HepG2 (cell line): Measurements from ENCODE around the gene LAMA5. TPM values are rescaled to one million over a fixed set of nuclear protein-coding genes. Genes with fewer than 3 reads are reported as not detected.

ENCODE experiments used
- ATF1 ChIP-seq: IDR thresholded peaks from 2 replicates; pipeline ENCODE4 v1.6.1; 2016; ENCODE audit warnings: mild to moderate bottlenecking, control low read depth
- BRF2 ChIP-seq: sonication (generic); formaldehyde crosslinking; IDR thresholded peaks from 2 replicates; pipeline ENCODE4 v1.8.1; 2022; ENCODE audit warnings: mild to moderate bottlenecking, missing genetic modification reagents
- E2F5 ChIP-seq: sonication (generic); formaldehyde crosslinking; conservative IDR thresholded peaks from 2 replicates; pipeline ENCODE4 v1.4.0; 2020; ENCODE audit warnings: missing genetic modification reagents
- GMEB2 ChIP-seq: IDR thresholded peaks from 2 replicates; pipeline ENCODE4 v1.6.1; 2016; ENCODE audit warnings: missing biosample characterization, missing genetic modification reagents, low read depth
- HMG20B ChIP-seq: conservative IDR thresholded peaks from 2 replicates; pipeline ENCODE4 v1.6.1; 2016; ENCODE audit warnings: missing genetic modification reagents, missing compliant biosample characterization
- KDM1A ChIP-seq: IDR thresholded peaks from 2 replicates; pipeline ENCODE4 v1.6.1; 2016; ENCODE audit warnings: missing compliant biosample characterization
- PBX3 ChIP-seq: sonication (generic); formaldehyde crosslinking; IDR thresholded peaks from 2 replicates; pipeline ENCODE4 v1.8.1; 2023; ENCODE audit warnings: missing genetic modification reagents, inconsistent platforms, borderline replicate concordance
- PRDM10 ChIP-seq: sonication (generic); formaldehyde crosslinking; IDR thresholded peaks from 2 replicates; pipeline ENCODE4 v1.4.0; 2020; ENCODE audit warnings: low read depth, missing genetic modification reagents
- PRMT3 ChIP-seq: sonication (generic); formaldehyde crosslinking; IDR thresholded peaks from 2 replicates; pipeline ENCODE4 v1.8.1; 2022; ENCODE audit warnings: low read depth, mild to moderate bottlenecking, moderate library complexity, missing genetic modification reagents, borderline replicate concordance
- SOX13 ChIP-seq, 3 experiments: fragments of 450-650 bp in 1 of 3; sonication (generic) in 1 of 3; formaldehyde crosslinking in 1 of 3; IDR thresholded peaks in 2 of 3; conservative IDR thresholded peaks in 1 of 3; 2 replicates each; pipeline versions ENCODE4 v1.5.0 to v1.6.1; 2016 to 2020; ENCODE audit warnings: antibody characterized with exemption in 1 of 3, mild to moderate bottlenecking in 1 of 3, missing compliant biosample characterization in 1 of 3, missing genetic modification reagents in 1 of 3, moderate library complexity in 1 of 3
- SOX5 ChIP-seq: IDR thresholded peaks from 2 replicates; pipeline ENCODE4 v1.6.1; 2016; ENCODE audit warnings: borderline replicate concordance
- TAF1 ChIP-seq: sonication (generic); formaldehyde crosslinking; IDR thresholded peaks from 2 replicates; pipeline ENCODE4 v1.4.0; 2020; ENCODE audit warnings: missing genetic modification reagents
- TERF1 ChIP-seq: sonication (generic); formaldehyde crosslinking; IDR thresholded peaks from 2 replicates; pipeline ENCODE4 v1.8.0; 2022; ENCODE audit warnings: mild to moderate bottlenecking, missing genetic modification reagents, moderate library complexity
- TP53 ChIP-seq: sonication (generic); formaldehyde crosslinking; conservative IDR thresholded peaks from 2 replicates; pipeline ENCODE4 v1.4.0; 2020; ENCODE audit warnings: missing genetic modification reagents
- TSC22D2 ChIP-seq: sonication (generic); formaldehyde crosslinking; IDR thresholded peaks from 2 replicates; pipeline ENCODE4 v1.5.1; 2020; ENCODE audit warnings: missing genetic modification reagents, mild to moderate bottlenecking, borderline replicate concordance
- ZBTB7B ChIP-seq: sonication (generic); formaldehyde crosslinking; IDR thresholded peaks from 2 replicates; pipeline ENCODE4 v1.4.0; 2020; ENCODE audit warnings: missing genetic modification reagents
- ZFP1 ChIP-seq: IDR thresholded peaks from 2 replicates; pipeline ENCODE4 v1.6.1; 2016
- ZFP36 ChIP-seq: fragments of 150-350 bp; IDR thresholded peaks from 2 replicates; pipeline ENCODE4 v1.6.1; 2018; ENCODE audit warnings: borderline replicate concordance, low read length, low read depth; ENCODE audit not compliant: partially characterized antibody
- ZFY ChIP-seq: sonication (generic); formaldehyde crosslinking; IDR thresholded peaks from 2 replicates; pipeline ENCODE4 v1.4.0; 2020; ENCODE audit warnings: missing genetic modification reagents
- ZNF644 ChIP-seq: IDR thresholded peaks from 2 replicates; pipeline ENCODE4 v1.6.1; 2016; ENCODE audit warnings: low read depth
- ZNF747 ChIP-seq: sonication (generic); formaldehyde crosslinking; IDR thresholded peaks from 2 replicates; pipeline ENCODE4 v1.8.1; 2023; ENCODE audit warnings: missing genetic modification reagents, mild to moderate bottlenecking, borderline replicate concordance
- polyA plus RNA-seq, 8 experiments: library from polyadenylated mRNA; depleted of rRNA in 3 of 8; stranded (reverse) in 7 of 8; unstranded in 1 of 8; fragments of >200 nt; fragmentation: Illumina TruSeq in 4 of 8; extraction: Trizol in 4 of 8; gene quantifications; 2 replicates each; pipeline versions ENCODE4 v1.2.1 to v1.2.3, GENCODE V29; 2011 to 2016; ENCODE audit warnings: low read depth in 4 of 8, missing spikeins in 1 of 8, mixed read lengths in 1 of 8; ENCODE audit not compliant: insufficient read depth in 1 of 8
- total RNA-seq, 5 experiments: library from RNA; depleted of rRNA; stranded (reverse); fragments of >200 nt; fragmentation: Illumina TruSeq; extraction: Trizol; gene quantifications; 2 replicates each; pipeline ENCODE4 v1.2.3, GENCODE V29; 2016; ENCODE audit warnings: low read depth in 1 of 5

The LAMA5 gene
- total and polyA plus RNA-seq, 2 of the 13 experiments (the other 11 are each of a cell fraction or from before 2014, with no cell fraction given): 21.0 to 44.7 TPM

GRCh38 chr20:62365814-62366369 lies 1.2 kb downstream of the LAMA5 start (continued):
- TF ChIP-seq ZFP36 (no peak), PRDM10 (CRISPR knock-in tag) (no peak), BRF2 (CRISPR knock-in tag) (no peak), KDM1A (CRISPR knock-in tag) (no peak), ZFP1 (CRISPR knock-in tag) (no peak), TERF1 (CRISPR knock-in tag) (peak; percentile 77; the same call in 1 of the 2 replicates), E2F5 (CRISPR knock-in tag) (no peak), SOX5 (CRISPR knock-in tag) (no peak), GMEB2 (CRISPR knock-in tag) (no peak), PBX3 (CRISPR knock-in tag) (no peak), TP53 (CRISPR knock-in tag) (no peak), SOX13 (IDR thresholded peaks at IDR 0.05) (no peak), SOX13 (CRISPR knock-in tag; conservative IDR thresholded peaks at IDR 0.05 in 1 of 2, IDR thresholded peaks at IDR 0.05 in 1 of 2) (no peak), PRMT3 (CRISPR knock-in tag) (no peak), HMG20B (CRISPR knock-in tag) (no peak), ZFY (CRISPR knock-in tag) (no peak), ZNF747 (CRISPR knock-in tag) (peak; percentile 53; the same call in 1 of the 2 replicates), TSC22D2 (no peak), ZNF644 (CRISPR knock-in tag) (no peak), ZBTB7B (CRISPR knock-in tag) (no peak), TAF1 (CRISPR knock-in tag) (peak; percentile 1; the same call in 1 of the 2 replicates), ATF1 (no peak)
